K562 (cell line): ENCODE results near the gene PDZK1IP1. TPM values are rescaled to one million over a fixed set of nuclear protein-coding genes. Genes with fewer than 3 reads are reported as not detected.

Source experiments
- ESRRA ChIP-seq: fragments of 450-650 bp; IDR thresholded peaks from 2 replicates; pipeline ENCODE4 v1.6.1; 2014; ENCODE audit warnings: low read depth, mild to moderate bottlenecking, moderate library complexity, borderline replicate concordance
- GATA2 ChIP-seq: sonication (generic); formaldehyde crosslinking; IDR thresholded peaks from 2 replicates; pipeline ENCODE4 v1.4.0; 2020; ENCODE audit warnings: mild to moderate bottlenecking, missing genetic modification reagents
- MYBL2 ChIP-seq, 2 experiments: fragments of 450-650 bp in 1 of 2; sonication (generic) in 1 of 2; formaldehyde crosslinking in 1 of 2; IDR thresholded peaks; 2 replicates each; pipeline versions ENCODE4 v1.6.1 to v1.8.1; 2017 to 2022; ENCODE audit warnings: borderline replicate concordance in 1 of 2, inconsistent platforms in 1 of 2, low read depth in 1 of 2, mild to moderate bottlenecking in 1 of 2, missing genetic modification reagents in 1 of 2, moderate library complexity in 1 of 2
- NBN ChIP-seq: fragments of 450-650 bp; IDR thresholded peaks from 2 replicates; pipeline ENCODE4 v1.6.1; 2016; ENCODE audit warnings: low read depth, mild to moderate bottlenecking
- PURB ChIP-seq: sonication (generic); formaldehyde crosslinking; IDR thresholded peaks from 2 replicates; pipeline ENCODE4 v1.9.0; 2021; ENCODE audit warnings: low read depth, mild to moderate bottlenecking, missing genetic modification reagents
- SMAD4 ChIP-seq: fragments of 250-450 bp; sonication (Bioruptor Pico); conservative IDR thresholded peaks from 2 replicates; pipeline ENCODE4 v1.8.0; 2021; ENCODE audit warnings: inconsistent platforms, mild to moderate bottlenecking, moderate library complexity
- SRF ChIP-seq, 2 experiments: fragments of 250-450, 450-650 bp in 1 of 2; sonication (Bioruptor Pico) in 1 of 2; sonication (generic) in 1 of 2; formaldehyde crosslinking; IDR thresholded peaks; 2 replicates each; pipeline versions ENCODE4 v1.5.0 to v1.5.1; 2020 to 2022; ENCODE audit warnings: mild to moderate bottlenecking in 1 of 2, missing genetic modification reagents in 1 of 2
- THRAP3 ChIP-seq: fragments of 450-650 bp; IDR thresholded peaks from 2 replicates; pipeline ENCODE4 v1.6.1; 2016; ENCODE audit warnings: mild to moderate bottlenecking, inconsistent platforms, borderline replicate concordance
- TOE1 ChIP-seq, 2 experiments: fragments of 450-650 bp in 1 of 2; sonication (generic) in 1 of 2; formaldehyde crosslinking in 1 of 2; IDR thresholded peaks; 2 replicates each; pipeline versions ENCODE4 v1.7.1 to v1.8.0; 2016 to 2022; ENCODE audit warnings: borderline replicate concordance in 2 of 2, mild to moderate bottlenecking in 2 of 2, antibody characterized with exemption in 1 of 2, inconsistent platforms in 1 of 2, low read depth in 1 of 2, missing genetic modification reagents in 1 of 2, moderate library complexity in 1 of 2
- ZBED1 ChIP-seq: IDR thresholded peaks from 2 replicates; pipeline ENCODE4 v1.6.1; 2014
- ZFX ChIP-seq: sonication (generic); formaldehyde crosslinking; IDR thresholded peaks from 2 replicates; pipeline ENCODE4 v1.8.0; 2022; ENCODE audit warnings: mild to moderate bottlenecking, missing genetic modification reagents, moderate library complexity
- ZNF175 ChIP-seq: fragments of 200-800 bp; sonication (Bioruptor generic); IDR thresholded peaks from 2 replicates; pipeline ENCODE4 v1.6.1; 2016; ENCODE audit warnings: low read depth, mild to moderate bottlenecking, missing genetic modification characterization, missing compliant biosample characterization
- ZNF282 ChIP-seq: sonication (generic); formaldehyde crosslinking; IDR thresholded peaks from 2 replicates; pipeline ENCODE4 v1.8.1; 2023; ENCODE audit warnings: missing genetic modification reagents
- ZNF316 ChIP-seq: fragments of 450-650 bp; IDR thresholded peaks from 2 replicates; pipeline ENCODE4 v1.6.1; 2016
- ZNF586 ChIP-seq: fragments of 450-650 bp; formaldehyde crosslinking; conservative IDR thresholded peaks from 2 replicates; pipeline ENCODE4 v1.4.0; 2020; ENCODE audit warnings: mild to moderate bottlenecking, moderate library complexity
- ZNF75A ChIP-seq: fragments of 450-650 bp; formaldehyde crosslinking; IDR thresholded peaks from 2 replicates; pipeline ENCODE4 v1.4.0; 2020; ENCODE audit warnings: mild to moderate bottlenecking
- polyA plus RNA-seq, 8 experiments: library from polyadenylated mRNA; depleted of rRNA in 4 of 8; stranded (reverse) in 5 of 8; unstranded in 3 of 8; fragments of >200 nt; fragmentation: Nextera tagmentation in 2 of 8; fragmentation: Illumina TruSeq in 1 of 8; extraction: Ambion mirVana in 2 of 8; extraction: Trizol in 1 of 8; gene quantifications; 2 replicates each; pipeline versions ENCODE4 v1.2.1 to v1.2.3, GENCODE V29; 2011 to 2014; ENCODE audit warnings: inconsistent platforms in 1 of 8, missing spikeins in 1 of 8
- total RNA-seq, 7 experiments: library from RNA; depleted of rRNA in 6 of 7; stranded (reverse); fragments of >200 nt in 6 of 7; fragmentation: Illumina TruSeq in 2 of 7; extraction: Trizol in 2 of 7; gene quantifications; 2 replicates each; pipeline versions ENCODE4 v1.2.1 to v1.2.3, GENCODE V29; 2011 to 2021; ENCODE audit warnings: low replicate concordance in 1 of 7
- TF ChIP-seq, protein P1 (sequence below): fragments of 150-350 bp; conservative IDR thresholded peaks from 2 replicates; pipeline ENCODE4 v1.6.1; 2014; ENCODE audit warnings: low read length
- TF ChIP-seq, protein P2 (sequence below): fragments of 450-650 bp; formaldehyde crosslinking; IDR thresholded peaks from 2 replicates; pipeline ENCODE4 v1.4.0; 2020; ENCODE audit warnings: mild to moderate bottlenecking
- TF ChIP-seq, protein P3 (sequence below), 2 experiments: fragments of 250-450 bp in 1 of 2; fragments of 450-650 bp in 1 of 2; sonication (Bioruptor Pico) in 1 of 2; IDR thresholded peaks; 2 replicates each; pipeline versions ENCODE4 v1.6.1 to v1.8.0; 2016 to 2021; ENCODE audit warnings: mild to moderate bottlenecking in 2 of 2, moderate library complexity in 2 of 2, missing compliant biosample characterization in 1 of 2, missing genetic modification characterization in 1 of 2
- TF ChIP-seq, protein P4 (sequence below): fragments of 450-650 bp; formaldehyde crosslinking; IDR thresholded peaks from 2 replicates; pipeline ENCODE4 v1.4.0; 2020; ENCODE audit warnings: mild to moderate bottlenecking, moderate library complexity

The PDZK1IP1 gene
- total and polyA plus RNA-seq, 9 of the 15 experiments (the other 6 are each of a cell fraction or from before 2014, with no cell fraction given), result 0.17 to 0.68 (median 0.53) TPM; not detected in 2

DNA sequence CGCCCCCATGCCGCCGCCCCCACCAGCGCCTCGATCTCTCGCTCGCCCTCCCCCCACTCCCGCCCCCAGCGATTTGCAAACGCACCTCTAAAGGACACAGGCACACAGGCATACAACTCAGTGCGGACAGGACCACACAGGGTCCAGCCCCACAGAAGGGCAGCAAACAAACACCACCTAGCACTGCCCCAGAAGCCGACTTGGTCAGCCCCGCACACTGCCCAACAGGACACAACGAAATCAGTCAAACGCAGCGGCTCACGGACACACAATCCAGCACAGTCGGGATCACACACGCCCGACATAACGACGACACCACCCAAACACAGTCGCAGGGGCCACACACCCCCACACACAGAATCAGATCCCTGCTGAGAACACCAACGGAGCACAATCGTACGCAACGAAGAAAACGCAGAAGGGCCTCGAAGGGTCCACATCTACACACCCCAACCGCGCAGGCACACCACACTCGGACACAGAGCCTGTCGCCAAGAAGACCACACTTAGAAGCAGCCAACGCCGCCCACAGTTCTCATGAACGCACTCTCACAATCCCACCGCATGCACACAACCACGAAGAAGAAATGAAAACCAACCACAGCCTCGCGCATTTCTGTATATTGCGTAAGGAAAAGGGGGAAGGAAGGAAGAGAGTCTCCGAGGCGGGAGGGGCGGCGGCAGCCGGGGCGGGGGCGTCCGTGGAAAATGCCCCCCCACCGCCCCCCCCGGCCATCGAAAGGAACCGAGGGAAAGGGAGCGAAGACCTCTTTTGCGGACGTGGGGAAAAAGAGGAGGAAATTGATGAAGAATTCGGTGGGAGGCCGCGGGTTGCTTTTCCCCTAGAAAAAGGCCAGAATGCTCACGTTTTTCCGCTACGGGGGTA is 41.7 kb upstream of the PDZK1IP1 start (continued):
- TF ChIP-seq, protein P1, sequence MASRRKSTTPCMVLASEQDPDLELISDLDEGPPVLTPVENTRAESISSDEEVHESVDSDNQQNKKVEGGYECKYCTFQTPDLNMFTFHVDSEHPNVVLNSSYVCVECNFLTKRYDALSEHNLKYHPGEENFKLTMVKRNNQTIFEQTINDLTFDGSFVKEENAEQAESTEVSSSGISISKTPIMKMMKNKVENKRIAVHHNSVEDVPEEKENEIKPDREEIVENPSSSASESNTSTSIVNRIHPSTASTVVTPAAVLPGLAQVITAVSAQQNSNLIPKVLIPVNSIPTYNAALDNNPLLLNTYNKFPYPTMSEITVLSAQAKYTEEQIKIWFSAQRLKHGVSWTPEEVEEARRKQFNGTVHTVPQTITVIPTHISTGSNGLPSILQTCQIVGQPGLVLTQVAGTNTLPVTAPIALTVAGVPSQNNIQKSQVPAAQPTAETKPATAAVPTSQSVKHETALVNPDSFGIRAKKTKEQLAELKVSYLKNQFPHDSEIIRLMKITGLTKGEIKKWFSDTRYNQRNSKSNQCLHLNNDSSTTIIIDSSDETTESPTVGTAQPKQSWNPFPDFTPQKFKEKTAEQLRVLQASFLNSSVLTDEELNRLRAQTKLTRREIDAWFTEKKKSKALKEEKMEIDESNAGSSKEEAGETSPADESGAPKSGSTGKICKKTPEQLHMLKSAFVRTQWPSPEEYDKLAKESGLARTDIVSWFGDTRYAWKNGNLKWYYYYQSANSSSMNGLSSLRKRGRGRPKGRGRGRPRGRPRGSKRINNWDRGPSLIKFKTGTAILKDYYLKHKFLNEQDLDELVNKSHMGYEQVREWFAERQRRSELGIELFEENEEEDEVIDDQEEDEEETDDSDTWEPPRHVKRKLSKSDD, result 0 out of 2 replicates have a peak, but pooled peaks have one; percentile 40
- TF ChIP-seq NBN, result peak; percentile 95
- TF ChIP-seq ZFX, result peak; percentile 70
- TF ChIP-seq, protein P2, sequence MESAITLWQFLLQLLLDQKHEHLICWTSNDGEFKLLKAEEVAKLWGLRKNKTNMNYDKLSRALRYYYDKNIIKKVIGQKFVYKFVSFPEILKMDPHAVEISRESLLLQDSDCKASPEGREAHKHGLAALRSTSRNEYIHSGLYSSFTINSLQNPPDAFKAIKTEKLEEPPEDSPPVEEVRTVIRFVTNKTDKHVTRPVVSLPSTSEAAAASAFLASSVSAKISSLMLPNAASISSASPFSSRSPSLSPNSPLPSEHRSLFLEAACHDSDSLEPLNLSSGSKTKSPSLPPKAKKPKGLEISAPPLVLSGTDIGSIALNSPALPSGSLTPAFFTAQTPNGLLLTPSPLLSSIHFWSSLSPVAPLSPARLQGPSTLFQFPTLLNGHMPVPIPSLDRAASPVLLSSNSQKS, result no peak
- TF ChIP-seq ZBED1, result 0 out of 2 replicates have a peak, but pooled peaks have one; percentile 8
- no peak for TF ChIP-seq PURB (CRISPR knock-in tag)
- peak; percentile 38; the same call in 1 of the 2 replicates for TF ChIP-seq ZNF316
- TF ChIP-seq, protein P3, sequence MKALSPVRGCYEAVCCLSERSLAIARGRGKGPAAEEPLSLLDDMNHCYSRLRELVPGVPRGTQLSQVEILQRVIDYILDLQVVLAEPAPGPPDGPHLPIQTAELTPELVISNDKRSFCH (CRISPR knock-in tag; IDR thresholded peaks at IDR 0.05), result no peak
- TF ChIP-seq, protein P3 (tag; IDR thresholded peaks at IDR 0.05), result peak; percentile 67; the same call in 1 of the 2 replicates
- TF ChIP-seq TOE1 (IDR thresholded peaks at IDR 0.05; ENCODE audit: borderline replicate concordance), result peak; percentile 81
- TF ChIP-seq TOE1 (CRISPR knock-in tag; IDR thresholded peaks at IDR 0.05; ENCODE audit: borderline replicate concordance, low read depth), result peak; percentile 74; the same call in 1 of the 2 replicates
- no peak for TF ChIP-seq ZNF282
- TF ChIP-seq ZNF75A (CRISPR knock-in tag), result no peak
- TF ChIP-seq SMAD4 (CRISPR knock-in tag), result peak; percentile 80
- peak; percentile 80; the same call in 1 of the 2 replicates for TF ChIP-seq ZNF586 (CRISPR knock-in tag)
- TF ChIP-seq ESRRA, result peak; percentile 62; the same call in 1 of the 2 replicates
- TF ChIP-seq MYBL2 (IDR thresholded peaks at IDR 0.05; ENCODE audit: low read depth), result no peak
- TF ChIP-seq MYBL2 (CRISPR knock-in tag; IDR thresholded peaks at IDR 0.05; ENCODE audit: borderline replicate concordance), result no peak
- TF ChIP-seq ZNF175 (CRISPR knock-in tag), result no peak
- no peak for TF ChIP-seq GATA2 (CRISPR knock-in tag)
- TF ChIP-seq, protein P4, sequence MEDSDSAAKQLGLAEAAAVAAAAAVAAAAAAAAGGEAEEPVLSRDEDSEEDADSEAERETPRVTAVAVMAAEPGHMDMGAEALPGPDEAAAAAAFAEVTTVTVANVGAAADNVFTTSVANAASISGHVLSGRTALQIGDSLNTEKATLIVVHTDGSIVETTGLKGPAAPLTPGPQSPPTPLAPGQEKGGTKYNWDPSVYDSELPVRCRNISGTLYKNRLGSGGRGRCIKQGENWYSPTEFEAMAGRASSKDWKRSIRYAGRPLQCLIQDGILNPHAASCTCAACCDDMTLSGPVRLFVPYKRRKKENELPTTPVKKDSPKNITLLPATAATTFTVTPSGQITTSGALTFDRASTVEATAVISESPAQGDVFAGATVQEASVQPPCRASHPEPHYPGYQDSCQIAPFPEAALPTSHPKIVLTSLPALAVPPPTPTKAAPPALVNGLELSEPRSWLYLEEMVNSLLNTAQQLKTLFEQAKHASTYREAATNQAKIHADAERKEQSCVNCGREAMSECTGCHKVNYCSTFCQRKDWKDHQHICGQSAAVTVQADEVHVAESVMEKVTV, result no peak
- TF ChIP-seq SRF (CRISPR knock-in tag; IDR thresholded peaks at IDR 0.05), result no peak
- TF ChIP-seq THRAP3, result peak; percentile 81; the same call in 1 of the 2 replicates
